Heart right ventricle (tissue), 16 donors: ENCODE data around the gene FBN1. TPM values are rescaled to one million over a fixed set of nuclear protein-coding genes. Genes with fewer than 3 reads are reported as not detected.

Source experiments
- ATAC-seq, 8 donors: fragments of 200-7000 bp; cut with Tn5 transposase; one replicate each; pipeline ENCODE4 v1.9.1; 2020; ENCODE audit warnings: mild to moderate bottlenecking in 8 of 8, moderate library complexity in 8 of 8, moderate number of reproducible peaks in 1 of 8
- DNase-seq, 2 donors: peaks; one replicate each; pipeline ENCODE4 v3.0.0-alpha.2; 2020
- H3K27ac ChIP-seq, 10 donors: fragments of 200-600 bp; sonication (generic) in 2 of 10; one replicate each; pipeline versions ENCODE4 v1.5.0 to v1.8.0; 2020 to 2022; ENCODE audit warnings: mild to moderate bottlenecking in 3 of 10
- H3K27me3 ChIP-seq, 7 donors: fragments of 200-600 bp; one replicate each; pipeline ENCODE4 v1.8.0; 2021 to 2022; ENCODE audit warnings: mild to moderate bottlenecking in 2 of 7
- H3K36me3 ChIP-seq, 9 donors: fragments of 200-600 bp; sonication (generic) in 1 of 9; one replicate each; pipeline versions ENCODE4 v1.5.0 to v1.8.0; 2020 to 2022; ENCODE audit warnings: mild to moderate bottlenecking in 2 of 9
- H3K4me1 ChIP-seq, 9 donors: fragments of 200-600 bp; sonication (generic) in 1 of 9; one replicate each; pipeline versions ENCODE4 v1.5.0 to v1.8.0; 2020 to 2022; ENCODE audit warnings: mild to moderate bottlenecking in 4 of 9
- H3K4me3 ChIP-seq, 10 donors: fragments of 200-600 bp; sonication (generic) in 2 of 10; one replicate each; pipeline versions ENCODE4 v1.5.0 to v1.8.0; 2020 to 2022; ENCODE audit warnings: mild to moderate bottlenecking in 7 of 10, moderate library complexity in 2 of 10
- H3K9me3 ChIP-seq, 11 donors: fragments of 200-600 bp in 10 of 11; sonication (generic) in 2 of 11; one replicate each; pipeline versions ENCODE4 v1.5.0 to v1.8.0; 2013 to 2022; ENCODE audit warnings: mild to moderate bottlenecking in 2 of 11, control low read depth in 1 of 11, moderate library complexity in 1 of 11
- CTCF ChIP-seq, 9 donors: fragments of 200-600 bp; sonication (generic) in 2 of 9; IDR thresholded peaks; one replicate each; pipeline versions ENCODE4 v1.5.0 to v1.8.0; 2021 to 2022; ENCODE audit warnings: antibody characterized with exemption in 9 of 9, mild to moderate bottlenecking in 5 of 9, moderate library complexity in 1 of 9
- WGBS, 2 donors: extraction: QIAGEN DNeasy Blood & Tissue Kit; methylation state at CpG; one replicate each; pipeline ENCODE4 v1.1.7; 2013; ENCODE audit warnings: inconsistent platforms in 1 of 2; 5-methylcytosine and 5-hydroxymethylcytosine counted together
- intact Hi-C, 10 donors: fragments of 100-400 bp; cut with DNase I; formaldehyde crosslinking; loops; one replicate each; pipeline versions ENCODE4 v1.11.1 to v1.14.2; 2022
- polyA plus RNA-seq, 2 donors: library from polyadenylated mRNA; stranded (reverse); fragments of 200-250 nt; gene quantifications; one replicate each; pipeline ENCODE4 v1.2.3, GENCODE V29; 2013
- total RNA-seq, 10 donors: library from RNA; stranded (reverse); fragmentation: NEBNext Ultra II Directional in 3 of 10; extraction: Animal tissue kit (Norgen Biotek cat#: 25700) in 3 of 10; gene quantifications; one replicate each; pipeline versions ENCODE4 v1.2.1 to v1.2.4, GENCODE V29; 2021 to 2023
- donor health status: Arrhythmogenic right ventricular cardiomyopathy.
- donor health status: ischemic (EF 13 %, LVEDD 7.1; RV severe dilation, severe dysfunction).
- donor health status: healthy with polysubstance abuse.
- donor health status: DM: no; HTN: yes; CAD: no.
- donor health status: DM: no; HTN: no; CAD: no.
- donor health status: ischemic (EF 25% LVEDD 6.9; RV normal size, moderate dysfunction).
- donor health status: ischemic (EF 25% LVEDD 5.7; RV mildly dilated, moderate dysfunction).
- donor health status: healthy.
- donor health status: DM: yes; HTN: yes; CAD: no.
- donor health status: Ischemic cardiomyopathy.
- donor health status: ischemic (EF 35%, LVEDD 5.7; RV mildly dilated, moderate dysfunction).
- donor health status: nonischemic (EF 11% LVEDD 7.7; RV severe dilation, severe dysfunction).
- donor health status: DM: yes; HTN: yes; CAD: no.
- donor health status: PGD.
- donor health status: ischemic (EF 29% LVEDD 5.4; RV normal size, mild dysfunction).
- donor health status: nonischemic (EF 23%, LVEDD 6.1; RV moderate dilation, normal function).

FBN1 gene
- total and polyA plus RNA-seq, 12 donors: 7.0 to 116 (median 31.1) TPM

DNA sequence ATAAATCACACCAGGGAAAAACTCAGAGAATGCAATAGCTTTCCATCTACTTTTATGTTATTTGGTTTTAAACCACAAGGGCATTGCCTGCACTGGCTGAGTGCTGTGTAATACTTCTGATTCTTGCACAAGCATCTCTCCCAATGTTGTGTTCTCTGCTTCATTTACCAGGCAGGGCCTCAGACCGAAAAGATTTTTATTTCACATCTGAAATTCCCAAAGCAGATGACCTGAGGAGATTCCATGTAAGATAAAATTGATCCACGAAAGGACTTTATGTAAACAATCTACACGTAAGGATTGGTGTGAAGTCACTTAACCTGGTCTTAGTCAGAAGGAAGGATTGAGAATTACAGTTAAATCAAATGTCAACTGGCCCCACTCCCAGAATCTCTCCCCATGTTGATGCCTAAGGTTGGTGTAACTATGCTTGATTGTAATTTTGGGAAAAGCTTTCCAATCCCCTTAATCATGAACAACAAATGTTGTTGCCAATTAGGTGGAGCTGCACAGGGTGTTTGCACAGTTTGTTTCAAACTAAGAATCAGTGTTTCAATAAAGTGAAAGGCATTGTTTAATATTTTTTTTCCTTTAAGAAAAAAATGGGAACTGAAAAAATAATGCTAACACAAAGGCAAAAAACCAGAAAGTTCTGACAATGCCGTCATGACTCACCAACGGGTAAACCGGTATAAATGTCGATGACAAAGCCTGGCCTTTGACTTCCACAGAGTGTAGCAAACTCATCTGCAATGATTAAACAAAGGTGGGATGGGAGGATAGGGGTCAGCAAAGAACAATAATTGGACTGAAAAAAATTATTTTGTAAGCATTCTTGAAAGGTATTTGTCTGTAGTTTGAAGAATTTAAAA, 185.7 kb downstream of the FBN1 start:
- Histone ChIP-seq H3K9me3 (no peaks in the 10 kb centered on the region), H3K27ac (peak overlapping the region in 1 of 10 donors; percentile 18), H3K4me3 (no peak overlapping the region), H3K4me1 (peaks cover 0 to 15% (median 0%) of the 10 kb centered on the region in 9 donors), H3K27me3 (no peaks in the 10 kb centered on the region), H3K36me3 (peaks cover 0 to 99% (median 24%) of the 10 kb centered on the region in 9 donors)
- intact Hi-C loops: no loop called here
- ATAC-seq (peak in 1 of 8 donors; percentile 41), DNase-seq (no peak)
- no peak for TF ChIP-seq CTCF (IDR thresholded peaks at IDR 0.05)
- WGBS, 2 donors: 83 to 89% methylated on average over 7 of the region's 7 CpGs

DNA sequence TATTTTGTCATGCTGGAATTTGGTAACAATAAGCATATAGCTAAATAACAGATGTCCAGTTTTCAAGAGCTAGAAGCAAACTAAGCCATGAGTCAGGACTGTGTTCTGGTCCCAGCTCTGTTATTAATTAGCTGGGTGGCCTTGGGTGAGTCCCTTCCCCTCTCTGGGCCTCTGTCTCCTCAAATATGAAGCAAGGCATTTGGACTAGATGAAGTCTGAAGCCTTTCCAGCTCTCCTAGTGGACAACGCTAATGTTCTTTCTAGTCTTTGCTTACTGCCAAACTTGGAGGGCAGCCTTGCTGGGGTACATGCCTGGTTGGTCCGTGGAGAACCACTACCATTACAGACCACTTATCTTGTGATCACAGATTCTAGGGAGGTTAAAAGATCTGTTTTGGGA, 186.6 kb downstream of the FBN1 start:
- 80 to 81% methylated on average over 2 of the region's 2 CpGs for WGBS, 2 donors
- Histone ChIP-seq H3K4me1 (peaks cover 0 to 15% (median 0%) of the 10 kb centered on the region in 9 donors), H3K27me3 (no peaks in the 10 kb centered on the region), H3K9me3 (no peaks in the 10 kb centered on the region), H3K36me3 (peaks cover 0 to 99% (median 15%) of the 10 kb centered on the region in 9 donors), H3K4me3 (no peak overlapping the region), H3K27ac (no peak overlapping the region)
- ATAC-seq: no peak
- intact Hi-C loops: no loop called here
- TF ChIP-seq CTCF (IDR thresholded peaks at IDR 0.05): no peak
- DNase-seq: no peak

GRCh38 chr15:48456134-48456533, 189.4 kb downstream of the FBN1 start:
- intact Hi-C loops: no loop called here
- Histone ChIP-seq H3K9me3 (no peaks in the 10 kb centered on the region), H3K4me1 (peaks cover 0 to 27% (median 7%) of the 10 kb centered on the region in 9 donors), H3K27ac (no peak overlapping the region), H3K36me3 (peaks cover 0 to 95% (median 5%) of the 10 kb centered on the region in 9 donors), H3K27me3 (no peaks in the 10 kb centered on the region), H3K4me3 (no peak overlapping the region)
- DNase-seq (no peak), ATAC-seq (no peak)
- WGBS, 2 donors: 53% methylated on average over 1 of the region's 1 CpG
- no peak for TF ChIP-seq CTCF (IDR thresholded peaks at IDR 0.05)

DNA sequence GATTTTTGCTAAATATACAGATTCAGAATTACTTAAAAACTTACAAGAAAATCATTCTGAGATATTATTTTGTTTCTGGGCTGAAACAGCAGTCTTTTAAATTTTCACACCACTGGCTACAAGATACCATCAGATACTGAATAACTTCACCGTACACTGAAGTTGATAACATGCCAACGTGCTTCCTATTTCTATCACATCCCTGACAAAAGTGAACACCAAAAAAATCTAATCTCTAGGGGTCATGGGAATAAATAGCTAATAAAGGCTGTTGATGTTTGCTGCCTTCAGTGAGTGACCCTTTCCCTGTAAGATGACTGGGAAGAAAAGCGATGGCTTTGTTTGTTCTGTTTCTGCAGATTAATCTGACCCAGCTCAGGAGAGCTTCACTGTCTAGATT, 193.8 kb downstream of the FBN1 start:
- Histone ChIP-seq H3K27me3 (no peaks in the 10 kb centered on the region), H3K36me3 (peaks cover 0 to 97% (median 8%) of the 10 kb centered on the region in 9 donors), H3K27ac (peak overlapping the region in 3 of 10 donors; percentile 0 to 47 (median 16)), H3K9me3 (no peaks in the 10 kb centered on the region), H3K4me1 (peaks cover 0 to 28% (median 11%) of the 10 kb centered on the region in 9 donors), H3K4me3 (no peak overlapping the region)
- intact Hi-C loops: no loop called here
- no peak for TF ChIP-seq CTCF (IDR thresholded peaks at IDR 0.05)
- ATAC-seq (no peak), DNase-seq (no peak)
- WGBS, 2 donors: 27 to 31% methylated on average over 3 of the region's 3 CpGs
